ENCODE data around the gene MX2. TPM values are rescaled to one million over a fixed set of nuclear protein-coding genes. Genes with fewer than 3 reads are reported as not detected.

The MX2 gene
- total and polyA plus RNA-seq, 10 of the 15 experiments (the other 5 are each of a cell fraction or from before 2014, with no cell fraction given): 10.5 to 167 (median 46.1) TPM

DNA sequence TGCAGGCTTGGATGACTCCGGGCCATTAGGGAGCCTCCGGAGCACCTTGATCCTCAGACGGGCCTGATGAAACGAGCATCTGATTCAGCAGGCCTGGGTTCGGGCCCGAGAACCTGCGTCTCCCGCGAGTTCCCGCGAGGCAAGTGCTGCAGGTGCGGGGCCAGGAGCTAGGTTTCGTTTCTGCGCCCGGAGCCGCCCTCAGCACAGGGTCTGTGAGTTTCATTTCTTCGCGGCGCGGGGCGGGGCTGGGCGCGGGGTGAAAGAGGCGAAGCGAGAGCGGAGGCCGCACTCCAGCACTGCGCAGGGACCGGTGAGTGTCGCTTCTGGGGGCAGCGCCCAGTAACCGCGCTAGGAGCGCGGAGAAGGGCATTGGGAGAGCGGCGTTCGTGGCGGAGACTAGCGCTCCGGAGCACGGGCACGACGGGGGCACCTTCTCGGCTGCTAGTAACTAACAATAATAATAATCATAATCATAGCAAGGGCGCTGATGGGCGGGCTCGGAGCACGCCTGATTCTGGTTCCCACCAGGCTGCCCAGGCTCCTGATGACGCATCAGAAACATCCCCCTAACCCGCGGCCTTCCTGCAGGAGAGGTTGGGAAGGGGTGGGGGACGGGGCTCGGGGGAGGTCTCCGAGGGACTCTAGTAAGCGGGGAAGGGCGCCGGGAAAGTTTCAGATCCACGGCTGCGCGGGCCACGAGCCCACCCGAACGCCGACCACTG lies 64.3 kb downstream of the MX2 start, which contains the start of gene MX1 (continued):
- peak; percentile 94 for TF ChIP-seq ZNF24 (IDR thresholded peaks at IDR 0.05)
- TF ChIP-seq, protein P1, sequence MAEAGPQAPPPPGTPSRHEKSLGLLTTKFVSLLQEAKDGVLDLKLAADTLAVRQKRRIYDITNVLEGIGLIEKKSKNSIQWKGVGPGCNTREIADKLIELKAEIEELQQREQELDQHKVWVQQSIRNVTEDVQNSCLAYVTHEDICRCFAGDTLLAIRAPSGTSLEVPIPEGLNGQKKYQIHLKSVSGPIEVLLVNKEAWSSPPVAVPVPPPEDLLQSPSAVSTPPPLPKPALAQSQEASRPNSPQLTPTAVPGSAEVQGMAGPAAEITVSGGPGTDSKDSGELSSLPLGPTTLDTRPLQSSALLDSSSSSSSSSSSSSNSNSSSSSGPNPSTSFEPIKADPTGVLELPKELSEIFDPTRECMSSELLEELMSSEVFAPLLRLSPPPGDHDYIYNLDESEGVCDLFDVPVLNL (IDR thresholded peaks at IDR 0.05; ENCODE audit: low read depth, low read length): no peak
- peak in 1 of 2 experiments; percentile 17; a peak in 1 of 4 replicates for TF ChIP-seq IKZF2 (IDR thresholded peaks at IDR 0.05)
- peak; percentile 57; the same call in 1 of the 2 replicates for TF ChIP-seq BACH1 (IDR thresholded peaks at IDR 0.05; ENCODE audit: borderline replicate concordance)
- TF ChIP-seq, protein P2, sequence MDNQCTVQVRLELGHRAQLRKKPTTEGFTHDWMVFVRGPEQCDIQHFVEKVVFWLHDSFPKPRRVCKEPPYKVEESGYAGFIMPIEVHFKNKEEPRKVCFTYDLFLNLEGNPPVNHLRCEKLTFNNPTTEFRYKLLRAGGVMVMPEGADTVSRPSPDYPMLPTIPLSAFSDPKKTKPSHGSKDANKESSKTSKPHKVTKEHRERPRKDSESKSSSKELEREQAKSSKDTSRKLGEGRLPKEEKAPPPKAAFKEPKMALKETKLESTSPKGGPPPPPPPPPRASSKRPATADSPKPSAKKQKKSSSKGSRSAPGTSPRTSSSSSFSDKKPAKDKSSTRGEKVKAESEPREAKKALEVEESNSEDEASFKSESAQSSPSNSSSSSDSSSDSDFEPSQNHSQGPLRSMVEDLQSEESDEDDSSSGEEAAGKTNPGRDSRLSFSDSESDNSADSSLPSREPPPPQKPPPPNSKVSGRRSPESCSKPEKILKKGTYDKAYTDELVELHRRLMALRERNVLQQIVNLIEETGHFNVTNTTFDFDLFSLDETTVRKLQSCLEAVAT (IDR thresholded peaks at IDR 0.05): peak; percentile 45; the same call in 1 of the 2 replicates
- peak; percentile 63 for TF ChIP-seq BRCA1 (IDR thresholded peaks at IDR 0.05; ENCODE audit: low read depth, low read length)
- TF ChIP-seq CBX5 (IDR thresholded peaks at IDR 0.05; ENCODE audit: low read depth): no peak
- TF ChIP-seq NBN (IDR thresholded peaks at IDR 0.05): peak; percentile 73; the same call in 1 of the 2 replicates
- no peak for TF ChIP-seq CBX3 (IDR thresholded peaks at IDR 0.05; ENCODE audit: borderline replicate concordance, low read depth)
- peak; percentile 99 for TF ChIP-seq POLR2AphosphoS5 (IDR thresholded peaks at IDR 0.05; ENCODE audit: low read length)
- peak; percentile 56; the same call in 1 of the 2 replicates for TF ChIP-seq RB1 (IDR thresholded peaks at IDR 0.05; ENCODE audit: borderline replicate concordance)
- TF ChIP-seq NR2C1 (IDR thresholded peaks at IDR 0.05): no peak
- peak; percentile 94 for TF ChIP-seq PML (IDR thresholded peaks at IDR 0.05; ENCODE audit: low read length)
- TF ChIP-seq SMC3 (IDR thresholded peaks at IDR 0.05; ENCODE audit: borderline replicate concordance, low read length): no peak
- peak; percentile 38 for TF ChIP-seq MYC (IDR thresholded peaks at IDR 0.05; ENCODE audit: insufficient read depth, insufficient read length, insufficient replicate concordance, low read length, severe bottlenecking)
- TF ChIP-seq, protein P3, sequence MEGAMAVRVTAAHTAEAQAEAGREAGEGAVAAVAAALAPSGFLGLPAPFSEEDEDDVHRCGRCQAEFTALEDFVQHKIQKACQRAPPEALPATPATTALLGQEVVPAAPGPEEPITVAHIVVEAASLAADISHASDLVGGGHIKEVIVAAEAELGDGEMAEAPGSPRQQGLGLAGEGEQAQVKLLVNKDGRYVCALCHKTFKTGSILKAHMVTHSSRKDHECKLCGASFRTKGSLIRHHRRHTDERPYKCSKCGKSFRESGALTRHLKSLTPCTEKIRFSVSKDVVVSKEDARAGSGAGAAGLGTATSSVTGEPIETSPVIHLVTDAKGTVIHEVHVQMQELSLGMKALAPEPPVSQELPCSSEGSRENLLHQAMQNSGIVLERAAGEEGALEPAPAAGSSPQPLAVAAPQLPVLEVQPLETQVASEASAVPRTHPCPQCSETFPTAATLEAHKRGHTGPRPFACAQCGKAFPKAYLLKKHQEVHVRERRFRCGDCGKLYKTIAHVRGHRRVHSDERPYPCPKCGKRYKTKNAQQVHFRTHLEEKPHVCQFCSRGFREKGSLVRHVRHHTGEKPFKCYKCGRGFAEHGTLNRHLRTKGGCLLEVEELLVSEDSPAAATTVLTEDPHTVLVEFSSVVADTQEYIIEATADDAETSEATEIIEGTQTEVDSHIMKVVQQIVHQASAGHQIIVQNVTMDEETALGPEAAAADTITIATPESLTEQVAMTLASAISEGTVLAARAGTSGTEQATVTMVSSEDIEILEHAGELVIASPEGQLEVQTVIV (IDR thresholded peaks at IDR 0.05; ENCODE audit: borderline replicate concordance, partially characterized antibody): no peak
- TF ChIP-seq, protein P4, sequence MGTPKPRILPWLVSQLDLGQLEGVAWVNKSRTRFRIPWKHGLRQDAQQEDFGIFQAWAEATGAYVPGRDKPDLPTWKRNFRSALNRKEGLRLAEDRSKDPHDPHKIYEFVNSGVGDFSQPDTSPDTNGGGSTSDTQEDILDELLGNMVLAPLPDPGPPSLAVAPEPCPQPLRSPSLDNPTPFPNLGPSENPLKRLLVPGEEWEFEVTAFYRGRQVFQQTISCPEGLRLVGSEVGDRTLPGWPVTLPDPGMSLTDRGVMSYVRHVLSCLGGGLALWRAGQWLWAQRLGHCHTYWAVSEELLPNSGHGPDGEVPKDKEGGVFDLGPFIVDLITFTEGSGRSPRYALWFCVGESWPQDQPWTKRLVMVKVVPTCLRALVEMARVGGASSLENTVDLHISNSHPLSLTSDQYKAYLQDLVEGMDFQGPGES (IDR thresholded peaks at IDR 0.05): no peak
- TF ChIP-seq SIX5 (IDR thresholded peaks at IDR 0.05; ENCODE audit: low read depth, low read length, severe bottlenecking): no peak
- TF ChIP-seq, protein P5, sequence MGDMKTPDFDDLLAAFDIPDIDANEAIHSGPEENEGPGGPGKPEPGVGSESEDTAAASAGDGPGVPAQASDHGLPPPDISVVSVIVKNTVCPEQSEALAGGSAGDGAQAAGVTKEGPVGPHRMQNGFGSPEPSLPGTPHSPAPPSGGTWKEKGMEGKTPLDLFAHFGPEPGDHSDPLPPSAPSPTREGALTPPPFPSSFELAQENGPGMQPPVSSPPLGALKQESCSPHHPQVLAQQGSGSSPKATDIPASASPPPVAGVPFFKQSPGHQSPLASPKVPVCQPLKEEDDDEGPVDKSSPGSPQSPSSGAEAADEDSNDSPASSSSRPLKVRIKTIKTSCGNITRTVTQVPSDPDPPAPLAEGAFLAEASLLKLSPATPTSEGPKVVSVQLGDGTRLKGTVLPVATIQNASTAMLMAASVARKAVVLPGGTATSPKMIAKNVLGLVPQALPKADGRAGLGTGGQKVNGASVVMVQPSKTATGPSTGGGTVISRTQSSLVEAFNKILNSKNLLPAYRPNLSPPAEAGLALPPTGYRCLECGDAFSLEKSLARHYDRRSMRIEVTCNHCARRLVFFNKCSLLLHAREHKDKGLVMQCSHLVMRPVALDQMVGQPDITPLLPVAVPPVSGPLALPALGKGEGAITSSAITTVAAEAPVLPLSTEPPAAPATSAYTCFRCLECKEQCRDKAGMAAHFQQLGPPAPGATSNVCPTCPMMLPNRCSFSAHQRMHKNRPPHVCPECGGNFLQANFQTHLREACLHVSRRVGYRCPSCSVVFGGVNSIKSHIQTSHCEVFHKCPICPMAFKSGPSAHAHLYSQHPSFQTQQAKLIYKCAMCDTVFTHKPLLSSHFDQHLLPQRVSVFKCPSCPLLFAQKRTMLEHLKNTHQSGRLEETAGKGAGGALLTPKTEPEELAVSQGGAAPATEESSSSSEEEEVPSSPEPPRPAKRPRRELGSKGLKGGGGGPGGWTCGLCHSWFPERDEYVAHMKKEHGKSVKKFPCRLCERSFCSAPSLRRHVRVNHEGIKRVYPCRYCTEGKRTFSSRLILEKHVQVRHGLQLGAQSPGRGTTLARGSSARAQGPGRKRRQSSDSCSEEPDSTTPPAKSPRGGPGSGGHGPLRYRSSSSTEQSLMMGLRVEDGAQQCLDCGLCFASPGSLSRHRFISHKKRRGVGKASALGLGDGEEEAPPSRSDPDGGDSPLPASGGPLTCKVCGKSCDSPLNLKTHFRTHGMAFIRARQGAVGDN (IDR thresholded peaks at IDR 0.05): peak; percentile 76
- no peak for TF ChIP-seq NFIC (IDR thresholded peaks at IDR 0.05; ENCODE audit: low read depth, low read length)
- TF ChIP-seq JUNB (IDR thresholded peaks at IDR 0.05): no peak

Measured in GM12878 (cell line).